ENCODE results near the gene EOLA1.
A peak's percentile ranks its signal among the peaks of the same experiment; 100 is the strongest.
"Not testable (repeated sequence)": the region's sequence is repeated elsewhere in the genome, so short reads cannot be mapped to it uniquely, and the experiment has no call there.

EOLA1 gene

DNA sequence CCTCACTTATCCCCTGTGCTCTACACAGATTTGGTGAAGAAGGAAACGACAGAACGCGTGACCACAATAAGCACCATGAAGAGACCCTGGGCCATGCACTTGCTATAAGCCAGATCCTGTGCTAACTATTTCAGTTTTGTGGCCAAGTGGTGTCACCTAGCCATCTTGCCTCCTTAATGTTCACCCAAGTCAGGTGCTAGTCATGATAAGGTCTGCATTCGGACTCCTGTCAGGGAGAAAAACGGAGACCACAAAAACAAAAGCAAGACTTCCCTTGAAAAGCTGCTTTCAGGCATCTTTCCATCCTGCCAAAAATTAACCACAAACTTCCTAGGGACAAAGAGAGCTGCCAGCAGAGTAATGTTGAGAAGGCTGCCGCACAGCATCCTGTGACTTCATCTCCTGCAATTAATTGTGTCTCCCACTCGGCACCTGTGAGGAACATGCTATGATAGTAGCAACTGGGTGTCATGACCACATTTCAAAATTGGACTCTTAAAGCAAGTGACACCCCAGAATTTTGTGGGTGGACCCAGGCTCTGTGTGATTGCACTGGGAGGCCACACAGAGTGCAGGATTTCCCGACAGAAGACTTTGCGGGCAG, 26.9 kb upstream of the EOLA1 start:
- DNase-seq (ENCODE audit: low spot score) = no peak

DNA sequence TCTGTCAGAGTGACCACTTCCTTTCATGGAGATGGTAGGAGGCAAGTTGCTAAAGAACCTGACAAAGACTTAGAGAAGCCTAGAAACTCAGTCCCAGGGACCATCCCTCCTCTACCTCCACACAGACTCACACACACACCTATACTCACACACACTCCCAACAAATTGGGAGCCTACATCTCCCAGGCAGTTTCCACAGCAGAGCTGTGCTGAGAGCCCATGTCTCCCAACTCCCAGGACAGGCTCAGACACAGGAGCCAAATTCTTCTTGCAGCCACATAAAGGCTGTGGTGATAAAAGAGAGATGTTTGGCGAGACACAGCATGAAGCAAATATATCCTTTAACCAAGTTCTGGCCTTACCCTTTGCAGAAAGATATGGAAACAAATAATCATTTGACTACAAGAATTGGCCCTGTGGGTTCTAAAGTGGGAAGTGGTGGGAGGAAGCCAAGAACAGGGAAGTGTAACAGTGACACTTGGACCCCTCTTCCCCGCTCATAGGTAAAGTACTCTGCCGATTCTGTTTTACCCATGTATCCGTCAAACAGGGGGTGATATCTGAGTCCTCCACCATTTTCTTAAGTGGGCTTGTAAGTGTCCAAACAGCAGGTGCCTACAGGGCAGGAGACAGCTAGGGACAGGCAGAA, 24.7 kb upstream of the EOLA1 start:
- DNase-seq (ENCODE audit: low spot score) = no peak

DNA sequence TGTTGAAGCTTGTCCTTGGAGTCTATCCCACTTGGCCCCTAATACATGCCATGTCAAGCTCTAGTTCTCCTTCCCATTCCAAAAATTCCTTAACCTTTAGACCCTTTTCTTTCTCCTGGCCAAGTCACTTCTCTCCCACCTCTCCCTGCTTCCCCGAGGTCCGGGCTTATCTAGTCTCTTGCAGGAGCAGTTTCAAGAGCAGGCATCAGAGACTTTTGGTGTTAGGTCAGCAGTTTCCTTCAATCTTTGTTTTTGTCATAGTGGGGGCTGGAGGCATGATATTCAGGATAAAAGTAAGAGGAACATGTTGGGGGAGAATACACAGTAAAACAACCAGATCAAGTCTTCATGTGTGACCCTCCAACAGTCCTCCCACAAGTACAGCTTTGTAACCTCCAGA, 24.2 kb upstream of the EOLA1 start:
- DNase-seq (ENCODE audit: low spot score) = no peak

DNA sequence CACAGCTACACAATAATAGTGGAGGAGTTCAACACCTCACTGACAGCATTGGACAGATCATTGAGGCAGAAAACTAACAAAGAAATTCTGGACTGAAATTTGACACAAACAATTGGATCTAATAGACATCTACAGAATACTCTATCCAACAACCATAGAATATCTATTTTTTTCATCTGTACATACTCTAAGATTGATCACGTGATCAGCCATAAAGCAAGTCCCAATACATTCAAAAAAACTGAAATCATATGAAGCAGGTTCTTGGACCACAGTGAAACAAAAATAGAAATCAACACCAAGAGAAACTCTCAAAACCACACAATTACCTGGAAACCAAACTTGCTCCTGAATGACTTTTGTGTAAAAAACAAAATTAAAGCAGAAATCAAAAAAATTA, 23.5 kb upstream of the EOLA1 start:
- no peak for DNase-seq (ENCODE audit: low spot score)

DNA sequence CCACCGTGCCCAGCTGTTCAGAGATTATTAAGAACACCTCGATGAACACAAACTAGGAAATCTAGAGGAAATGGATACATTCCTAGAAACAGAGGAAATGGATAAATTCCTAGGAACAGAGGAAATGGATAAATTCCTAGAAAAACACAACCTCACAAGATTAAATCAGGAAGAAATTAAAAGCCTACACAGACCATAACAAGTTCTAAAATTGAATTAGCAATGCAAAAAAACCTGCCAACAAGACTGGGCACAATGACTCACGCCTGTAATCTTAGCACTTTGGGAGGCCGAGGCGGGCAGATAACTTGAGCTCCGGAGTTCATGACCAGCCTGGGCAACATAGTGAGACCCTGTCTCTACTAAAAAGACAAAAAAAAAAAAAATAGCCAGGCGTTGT, 22.6 kb upstream of the EOLA1 start:
- DNase-seq (ENCODE audit: low spot score) = no peak

DNA sequence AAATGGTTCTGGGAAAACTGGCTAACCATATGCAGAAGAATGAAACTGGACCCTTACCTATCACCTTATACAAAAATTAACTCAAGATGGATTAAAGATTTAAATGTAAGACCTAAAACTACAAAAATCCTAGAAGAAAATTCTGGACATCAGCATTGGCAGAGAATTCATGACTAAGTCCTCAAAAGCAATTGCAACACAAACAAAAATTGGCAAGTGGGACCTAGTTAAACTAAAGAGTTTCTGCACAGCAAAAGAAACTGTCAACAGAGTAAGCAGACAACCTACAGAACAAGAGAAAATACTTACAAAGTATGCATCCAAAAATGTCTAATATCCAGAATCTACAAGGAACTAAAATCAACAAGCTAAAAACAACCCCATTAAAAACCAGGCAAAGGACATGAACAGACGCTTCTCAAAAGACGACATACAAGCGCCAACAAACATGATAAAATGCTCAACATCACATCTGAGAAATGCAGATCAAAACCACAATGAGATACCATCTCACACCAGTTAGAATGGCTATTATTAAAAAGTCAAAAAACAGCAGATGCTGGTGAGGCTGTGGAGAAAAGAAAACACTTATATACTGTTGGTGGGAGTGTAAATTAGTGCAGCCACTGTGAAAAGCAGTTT, 20.1 kb upstream of the EOLA1 start:
- not testable (repeated sequence) for DNase-seq (ENCODE audit: low spot score)

DNA sequence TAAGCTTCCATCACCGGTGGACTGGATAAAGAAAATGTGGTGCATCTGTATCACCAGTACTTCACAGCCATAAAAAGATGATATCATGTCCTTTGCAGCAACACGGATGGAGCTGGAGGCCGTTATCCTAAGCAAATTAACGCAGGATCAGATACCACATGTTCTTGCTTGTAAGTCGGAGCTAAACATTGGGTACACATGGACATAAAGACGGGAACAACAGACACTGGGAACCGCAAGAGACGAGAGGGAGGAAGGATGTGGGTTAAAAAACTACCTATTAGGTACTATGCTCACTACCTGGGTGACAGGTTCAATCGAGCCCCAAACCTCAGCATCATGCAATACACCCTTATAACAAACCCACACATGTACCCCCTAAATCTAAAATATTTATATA, 19.4 kb upstream of the EOLA1 start:
- no peak for DNase-seq (ENCODE audit: low spot score)

DNA sequence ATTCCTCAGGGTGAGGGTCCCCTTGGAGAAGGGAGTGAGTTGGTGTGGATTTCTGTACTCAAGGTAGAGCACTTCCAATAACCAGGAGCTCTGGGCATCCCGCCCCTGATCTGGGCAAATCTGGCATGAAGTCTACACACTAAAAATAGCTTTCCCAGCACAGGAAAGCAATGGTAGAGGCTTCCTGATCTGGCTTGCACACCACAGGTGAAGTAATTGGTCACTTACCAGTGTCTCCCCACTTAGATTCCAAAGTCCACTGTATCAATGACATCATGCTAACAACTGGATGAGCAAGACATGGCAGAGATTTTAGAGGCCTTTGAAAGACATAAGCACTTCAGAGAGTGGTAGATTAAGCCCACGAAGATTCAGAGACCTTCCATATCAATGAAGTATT, 17.9 kb upstream of the EOLA1 start:
- no peak for DNase-seq (ENCODE audit: low spot score)

DNA sequence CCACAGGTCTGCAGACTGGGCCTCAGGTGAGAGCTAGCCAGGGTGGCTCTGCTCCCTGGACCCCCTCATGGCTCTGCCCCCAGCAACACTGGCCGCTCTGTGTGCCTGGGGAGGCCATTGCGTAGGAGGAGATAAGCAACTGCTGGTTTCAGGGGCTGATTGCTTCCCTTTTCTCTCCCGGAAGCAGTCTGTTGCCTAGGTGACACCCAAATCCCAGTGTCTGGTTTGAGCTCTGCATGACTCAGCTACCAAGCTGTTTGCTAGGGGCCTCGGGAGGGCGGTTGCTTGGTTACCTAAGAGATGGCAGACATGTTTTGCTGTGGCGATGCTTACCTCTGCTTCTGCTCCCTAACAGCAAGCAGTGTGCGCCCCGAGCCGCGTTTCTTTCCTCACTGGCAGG, 15.4 kb upstream of the EOLA1 start:
- not testable (repeated sequence) for DNase-seq (ENCODE audit: low spot score)

DNA sequence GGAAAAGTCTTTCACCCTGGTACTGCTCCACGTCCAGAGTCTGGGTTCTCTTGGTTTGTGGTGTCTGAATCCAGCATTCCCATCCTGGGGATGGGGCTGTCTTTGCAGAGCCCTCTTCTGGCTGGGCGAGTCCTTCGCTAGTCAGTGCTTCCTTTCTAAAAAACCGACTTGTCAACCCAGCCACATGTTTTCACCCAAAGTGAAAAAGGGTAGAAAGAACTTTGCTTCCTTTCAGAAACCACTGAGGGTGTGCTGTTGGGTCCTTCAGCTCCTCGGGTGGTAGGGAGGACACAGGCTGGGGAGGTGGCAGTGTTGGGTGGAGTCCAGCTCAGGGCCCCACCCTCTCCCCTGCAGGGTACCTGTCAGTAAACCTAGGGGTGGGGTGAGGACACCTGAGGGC, 14.9 kb upstream of the EOLA1 start:
- not testable (repeated sequence) for DNase-seq (ENCODE audit: low spot score)

DNA sequence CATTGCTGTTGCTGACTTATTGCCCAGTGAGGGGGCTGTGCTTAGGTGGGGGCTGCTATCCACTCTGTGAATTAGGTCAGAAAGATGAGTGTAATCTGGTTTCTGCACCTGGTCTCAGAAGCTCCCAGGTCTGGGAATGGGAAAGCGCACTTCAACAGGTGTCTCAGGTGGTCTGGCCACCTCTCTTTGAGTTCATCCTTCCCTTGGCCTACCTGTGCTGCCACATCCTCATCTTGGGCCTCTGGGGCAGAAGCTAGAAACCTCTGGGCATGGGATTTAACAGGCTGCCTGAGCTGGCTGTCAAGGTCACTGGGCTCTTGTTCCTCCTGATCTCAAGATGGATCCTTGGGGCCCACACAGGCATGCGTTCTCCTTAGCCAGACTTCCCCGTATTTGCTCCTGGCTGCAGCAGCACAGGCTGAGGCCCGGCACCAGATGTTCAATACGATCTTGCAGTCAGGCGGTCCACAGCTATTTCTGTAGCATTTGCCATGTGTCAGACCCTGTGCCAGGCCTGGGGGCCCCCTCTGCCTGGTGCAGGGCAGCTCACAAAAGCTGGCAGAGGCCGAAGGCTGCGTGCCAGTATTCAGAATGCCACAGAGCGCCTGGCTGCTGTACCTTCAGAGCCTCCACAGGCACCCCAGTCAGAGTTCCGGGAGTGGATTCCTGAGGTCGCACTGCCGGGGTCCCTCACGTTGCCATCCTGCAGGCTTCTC, 14.3 kb upstream of the EOLA1 start:
- not testable (repeated sequence) for DNase-seq (ENCODE audit: low spot score)

DNA sequence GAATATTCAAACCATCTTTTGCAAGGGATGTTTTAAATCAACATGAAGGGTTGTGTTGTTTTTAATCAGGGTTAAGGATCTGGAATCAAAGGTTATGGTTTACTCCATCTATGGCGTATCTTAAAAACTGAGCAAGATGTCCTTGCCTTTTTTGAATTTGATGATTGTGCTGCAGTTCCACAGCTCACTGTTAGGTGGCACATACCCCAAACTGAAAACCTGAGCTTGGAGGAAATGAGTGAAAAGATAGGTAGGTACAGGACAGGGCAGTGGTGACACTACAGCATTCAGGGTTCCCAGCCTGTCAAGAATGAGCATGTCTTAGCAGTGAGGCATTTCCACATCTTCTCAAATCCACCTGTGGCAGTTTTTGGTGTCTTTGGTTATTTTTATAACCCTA, 13.1 kb upstream of the EOLA1 start:
- no peak for DNase-seq (ENCODE audit: low spot score)

DNA sequence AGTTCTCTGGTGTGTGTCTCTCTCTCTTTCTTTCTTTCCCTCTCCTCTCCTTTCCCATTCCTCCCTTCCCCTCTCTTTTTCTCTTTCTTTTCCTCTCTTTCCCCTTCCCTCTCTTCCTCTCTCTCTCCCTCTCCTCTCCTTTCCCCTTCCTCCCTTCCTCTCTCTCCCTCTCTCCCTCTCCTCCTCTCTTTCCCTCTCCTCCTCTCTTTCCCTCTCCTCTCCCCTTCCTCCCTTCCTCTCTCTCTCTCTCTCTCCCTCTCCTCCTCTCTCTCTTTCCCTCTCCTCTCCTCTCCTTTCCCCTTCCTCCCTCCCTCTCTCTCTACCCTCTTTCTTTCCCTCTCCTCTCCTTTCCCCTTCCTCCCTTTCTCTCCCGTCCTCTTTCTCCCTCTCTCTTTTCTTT, 12.4 kb upstream of the EOLA1 start:
- no peak for DNase-seq (ENCODE audit: low spot score)

DNA sequence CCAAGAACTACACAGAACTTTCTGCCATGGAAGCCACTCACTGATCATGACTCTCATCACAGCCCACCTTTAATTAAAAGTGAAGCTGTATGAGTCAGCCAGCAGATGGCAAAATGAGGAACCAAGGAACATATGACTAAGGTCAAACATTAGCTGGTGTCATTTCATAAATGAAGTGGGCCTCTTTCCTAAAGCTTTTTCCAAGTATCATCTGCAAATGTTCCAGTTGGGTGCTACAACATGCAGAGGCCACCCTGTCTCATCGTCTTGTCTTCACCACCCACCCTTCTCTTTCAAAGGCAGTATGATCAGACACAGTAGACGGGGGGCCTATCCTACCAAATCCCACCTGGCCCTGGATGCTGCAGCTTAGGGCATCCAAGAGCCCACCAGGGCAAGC, 9.2 kb upstream of the EOLA1 start:
- DNase-seq (ENCODE audit: low spot score) = no peak

DNA sequence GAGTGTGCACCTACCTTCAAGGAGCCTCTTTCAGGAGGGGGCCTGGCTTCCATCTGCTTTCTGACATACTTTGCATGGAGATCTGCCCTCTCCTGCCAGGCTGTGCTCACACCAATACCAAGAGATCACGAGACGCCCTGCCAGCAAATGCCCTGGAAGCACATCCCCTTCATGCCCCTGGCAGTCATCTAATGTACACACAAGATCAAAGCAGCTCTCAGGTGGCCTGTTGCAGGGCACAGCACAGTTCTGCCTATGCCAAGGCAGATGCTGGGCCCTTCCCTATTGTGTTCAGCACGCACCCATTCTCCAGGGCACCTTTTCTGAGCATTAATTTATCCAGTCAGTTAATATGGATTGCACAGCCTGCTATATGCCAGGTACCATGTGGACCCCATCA, 7.9 kb upstream of the EOLA1 start:
- DNase-seq (ENCODE audit: low spot score) = not testable (repeated sequence)

DNA sequence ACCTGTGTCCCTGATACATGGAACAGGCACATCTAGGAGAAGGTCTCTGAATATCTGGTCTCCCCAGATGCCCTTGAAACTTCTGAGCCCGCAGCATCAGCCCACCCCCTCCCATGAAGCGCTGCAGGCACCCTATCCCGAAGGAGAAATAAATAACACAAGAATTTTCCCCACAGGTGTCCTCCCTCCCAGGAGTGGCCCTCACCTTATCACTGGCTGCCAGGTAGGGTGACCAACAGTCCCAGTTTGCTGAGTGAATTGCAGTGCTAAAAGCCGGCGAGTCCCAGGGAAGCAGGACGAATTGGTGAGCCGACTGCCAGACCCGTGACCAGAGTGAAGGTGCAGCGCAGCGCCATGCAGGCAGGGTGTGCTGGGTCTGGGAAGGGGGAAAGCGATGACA, 6.8 kb upstream of the EOLA1 start:
- DNase-seq (ENCODE audit: low spot score) = not testable (repeated sequence)

DNA sequence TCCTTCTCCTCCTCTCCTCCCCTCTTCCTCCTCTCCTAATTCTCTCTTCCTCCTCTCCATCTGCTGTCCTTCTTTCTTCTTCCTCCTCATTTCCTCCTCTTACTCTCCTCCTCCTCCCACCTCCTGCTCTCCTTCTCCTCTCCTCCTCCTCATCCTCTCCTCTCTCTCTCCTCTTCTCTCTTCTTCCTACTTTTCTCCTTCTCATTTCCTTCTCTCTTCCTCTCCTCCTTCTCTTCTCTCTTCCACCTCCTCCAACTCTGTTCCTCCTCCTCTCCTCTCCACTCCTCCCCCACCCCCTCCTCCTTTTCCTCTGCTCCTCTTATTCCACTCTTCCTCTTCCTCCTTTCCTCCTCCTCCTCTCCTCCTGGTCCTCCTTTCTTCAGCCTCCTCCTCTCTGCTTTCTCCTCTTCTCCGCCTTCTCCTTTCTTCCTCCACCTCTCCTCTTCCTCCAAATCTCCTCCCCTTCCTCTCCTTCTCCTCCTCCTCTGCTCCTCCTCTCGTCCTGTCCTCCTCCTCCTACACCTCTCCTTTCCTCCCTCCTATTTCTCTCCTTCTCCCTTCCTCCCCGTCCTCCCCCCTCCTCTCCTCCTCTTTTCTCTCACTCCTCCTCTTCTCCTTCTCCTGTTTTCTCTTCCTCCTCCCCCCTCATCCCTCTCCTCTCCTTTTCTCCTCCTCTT, 5.7 kb upstream of the EOLA1 start:
- DNase-seq (ENCODE audit: low spot score) = not testable (repeated sequence)

DNA sequence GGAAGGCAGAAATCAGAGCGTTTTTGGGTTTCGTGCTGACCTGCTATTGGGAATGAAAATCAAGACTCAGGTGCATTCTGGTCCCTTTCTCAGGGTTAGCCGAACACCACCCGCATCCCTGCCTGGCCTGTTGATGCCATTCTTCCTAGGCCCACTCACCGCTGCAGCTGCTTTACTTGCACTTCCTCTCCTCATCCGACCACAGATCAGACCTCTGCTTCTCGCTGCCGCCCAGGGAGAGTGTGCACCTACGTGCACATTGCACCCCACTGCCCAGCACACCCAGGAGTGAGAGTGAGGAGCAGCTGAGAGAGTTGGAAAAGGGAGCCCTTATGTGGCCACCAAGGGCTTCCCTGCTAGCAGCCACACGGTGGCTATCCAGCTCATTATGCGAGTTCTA, 3.3 kb upstream of the EOLA1 start:
- not testable (repeated sequence) for DNase-seq (ENCODE audit: low spot score)

DNA sequence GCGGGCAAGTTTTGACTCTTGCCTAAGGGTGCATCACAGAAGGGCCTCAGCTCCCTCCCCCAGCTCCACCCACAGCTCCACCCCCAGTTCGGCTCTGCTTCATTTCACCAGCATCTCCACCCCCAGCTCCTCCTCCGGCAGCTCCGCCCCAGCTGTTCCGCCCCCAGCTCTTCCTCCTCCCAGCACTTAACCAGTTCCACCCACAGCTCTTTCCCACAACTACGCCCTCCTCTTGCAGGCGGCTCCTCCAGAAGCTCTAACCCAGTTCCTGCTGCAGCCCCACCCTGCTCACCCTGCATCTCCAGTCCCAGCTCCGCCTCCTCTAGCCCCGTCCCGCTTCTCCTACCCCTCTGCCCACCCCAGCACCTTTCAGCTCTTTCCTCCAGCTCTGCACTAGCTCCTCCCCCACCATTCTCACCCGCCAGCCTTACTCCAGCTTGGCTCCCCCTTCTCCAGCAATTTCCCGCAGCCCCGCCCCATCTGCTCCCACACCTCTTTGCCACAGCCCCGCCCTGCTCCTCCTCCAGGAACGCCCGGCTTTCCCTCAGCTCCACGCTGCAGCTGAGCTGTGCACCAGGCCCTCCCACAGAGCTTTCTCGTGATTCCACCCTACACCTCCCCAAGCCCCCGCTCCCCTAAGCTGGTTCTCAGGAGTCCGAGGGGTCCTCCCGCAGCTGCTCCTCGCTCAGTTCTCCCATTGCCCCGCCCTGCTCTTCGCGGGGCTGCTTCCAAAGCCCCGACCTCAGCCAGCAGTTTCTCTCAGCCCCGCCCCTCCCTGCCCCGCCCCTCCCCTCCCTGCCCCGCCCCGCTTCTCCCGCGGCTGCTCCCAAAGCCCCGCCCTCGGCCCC, 1.3 kb upstream of the EOLA1 start:
- peak; percentile 85 for DNase-seq (ENCODE audit: low spot score)

DNA sequence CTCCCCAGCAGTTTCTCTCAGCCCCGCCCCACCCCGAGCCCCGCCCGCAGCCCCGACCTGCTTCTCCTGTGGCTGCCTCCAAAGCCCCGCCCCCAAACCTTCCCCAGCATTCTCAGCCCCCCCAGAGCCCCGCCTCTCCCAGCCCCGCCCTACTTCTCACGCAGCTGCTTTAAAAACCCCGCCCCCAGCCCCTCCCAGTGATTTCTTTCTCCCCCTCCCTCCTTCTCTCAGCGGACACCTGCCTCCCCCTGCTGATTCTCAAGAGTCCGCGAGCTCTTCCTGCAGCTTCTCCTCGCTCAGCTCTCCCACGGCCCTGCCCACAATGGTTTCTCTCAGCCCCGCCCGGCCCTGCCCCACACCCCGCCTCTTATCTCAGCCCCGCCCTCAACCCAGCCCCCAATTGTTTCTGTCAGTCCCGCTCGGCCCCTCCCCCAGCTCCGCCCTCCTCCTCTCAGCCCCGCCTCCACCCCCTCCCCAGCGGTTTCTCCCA, 636 bp upstream of the EOLA1 start:
- peak; percentile 90 for DNase-seq (ENCODE audit: low spot score)

DNA sequence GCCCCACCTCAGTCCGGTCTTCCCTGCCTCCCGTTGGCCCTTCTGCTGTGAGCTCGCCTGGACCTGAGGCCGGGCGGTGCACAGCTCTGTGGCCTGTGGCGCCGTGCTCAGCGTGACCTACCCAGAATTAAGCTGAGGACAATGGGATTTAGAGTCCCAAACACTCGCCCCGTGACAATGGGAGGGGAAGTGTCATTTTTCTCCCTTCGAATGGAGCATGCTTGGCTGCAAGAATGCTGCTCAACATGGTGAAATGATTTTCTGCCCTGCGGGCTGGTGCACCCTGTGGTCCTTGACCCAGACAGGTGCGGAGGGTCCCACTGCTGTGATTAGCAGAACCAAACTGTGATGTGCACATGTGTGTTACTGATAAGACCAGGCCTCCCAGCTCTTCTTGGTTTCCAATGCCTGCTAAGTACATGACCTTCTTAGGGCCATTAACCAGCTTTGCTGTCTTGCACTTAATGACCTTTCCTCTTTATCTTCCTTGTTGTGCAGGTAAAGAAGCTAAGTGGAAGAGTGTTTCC, 772 bp downstream of the EOLA1 start:
- DNase-seq (ENCODE audit: low spot score) = peak; percentile 53
